ENCODE measurements around the gene SULT4A1. TPM values are rescaled to one million over a fixed set of nuclear protein-coding genes. Genes with fewer than 3 reads are reported as not detected.

The SULT4A1 gene
- polyA plus RNA-seq, 3 donors: not detected

- Histone ChIP-seq H3K9me3 (replicated peaks in 1 of 2; ENCODE audit: control insufficient read depth in 1 of 2, insufficient read depth in 1 of 2, low read length in 2 of 2) (no peaks in the 10 kb centered on the region), H3K4me2 (replicated peaks; ENCODE audit: extremely low read depth, low read length, poor library complexity, severe bottlenecking) (no peak overlapping the region), H3K4me1 (ENCODE audit: control insufficient read depth in 1 of 2, insufficient read depth in 2 of 2, low read length in 2 of 2) (no peaks in the 10 kb centered on the region), H3K27ac (ENCODE audit: low read depth in 1 of 2, low read length in 2 of 2) (no peak overlapping the region), H2AFZ (ENCODE audit: insufficient read depth, low read depth, low read length, poor library complexity, severe bottlenecking) (no peak overlapping the region), H4K20me1 (ENCODE audit: insufficient read depth, low read length) (no peaks in the 10 kb centered on the region), H3K36me3 (replicated peaks in 1 of 2; ENCODE audit: control insufficient read depth in 1 of 2, insufficient read depth in 2 of 2, low read length in 2 of 2) (no peaks in the 10 kb centered on the region), H3K27me3 (ENCODE audit: control insufficient read depth in 2 of 2, insufficient read depth in 2 of 2, low read length in 2 of 2) (no peaks in the 10 kb centered on the region), H3K79me2 (ENCODE audit: insufficient read depth, low read length) (no peaks in the 10 kb centered on the region), H3K9ac (ENCODE audit: insufficient read depth, low read length, poor library complexity, severe bottlenecking) (no peak overlapping the region), H3K4me3 (replicated peaks in 1 of 3; ENCODE audit: low read depth in 2 of 3, low read length in 3 of 3) (no peak overlapping the region)
- WGBS (ENCODE audit: insufficient coverage): 94% methylated on average over 11 of the region's 12 CpGs
- Mint-ChIP-seq H3K36me3 (no peaks in the 10 kb centered on the region), H3K4me3 (no peak overlapping the region), H3K27me3 (ENCODE audit: low read depth in 3 of 3) (peaks cover 4 to 20% (median 8%) of the 10 kb centered on the region in 3 donors), H3K9me3 (peaks cover 0 to 2% (median 0%) of the 10 kb centered on the region in 7 donors), H3K27ac (no peak overlapping the region), H3K4me1 (no peaks in the 10 kb centered on the region)
- intact Hi-C loops (cut with micrococcal nuclease): no loop called here
- TF ChIP-seq, protein P1, sequence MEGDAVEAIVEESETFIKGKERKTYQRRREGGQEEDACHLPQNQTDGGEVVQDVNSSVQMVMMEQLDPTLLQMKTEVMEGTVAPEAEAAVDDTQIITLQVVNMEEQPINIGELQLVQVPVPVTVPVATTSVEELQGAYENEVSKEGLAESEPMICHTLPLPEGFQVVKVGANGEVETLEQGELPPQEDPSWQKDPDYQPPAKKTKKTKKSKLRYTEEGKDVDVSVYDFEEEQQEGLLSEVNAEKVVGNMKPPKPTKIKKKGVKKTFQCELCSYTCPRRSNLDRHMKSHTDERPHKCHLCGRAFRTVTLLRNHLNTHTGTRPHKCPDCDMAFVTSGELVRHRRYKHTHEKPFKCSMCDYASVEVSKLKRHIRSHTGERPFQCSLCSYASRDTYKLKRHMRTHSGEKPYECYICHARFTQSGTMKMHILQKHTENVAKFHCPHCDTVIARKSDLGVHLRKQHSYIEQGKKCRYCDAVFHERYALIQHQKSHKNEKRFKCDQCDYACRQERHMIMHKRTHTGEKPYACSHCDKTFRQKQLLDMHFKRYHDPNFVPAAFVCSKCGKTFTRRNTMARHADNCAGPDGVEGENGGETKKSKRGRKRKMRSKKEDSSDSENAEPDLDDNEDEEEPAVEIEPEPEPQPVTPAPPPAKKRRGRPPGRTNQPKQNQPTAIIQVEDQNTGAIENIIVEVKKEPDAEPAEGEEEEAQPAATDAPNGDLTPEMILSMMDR (IDR thresholded peaks at IDR 0.05): no peak
- DNase-seq: no peak
These were observed 31.3 kb downstream of the SULT4A1 start for GRCh38 chr22:43830931-43831560.

DNA sequence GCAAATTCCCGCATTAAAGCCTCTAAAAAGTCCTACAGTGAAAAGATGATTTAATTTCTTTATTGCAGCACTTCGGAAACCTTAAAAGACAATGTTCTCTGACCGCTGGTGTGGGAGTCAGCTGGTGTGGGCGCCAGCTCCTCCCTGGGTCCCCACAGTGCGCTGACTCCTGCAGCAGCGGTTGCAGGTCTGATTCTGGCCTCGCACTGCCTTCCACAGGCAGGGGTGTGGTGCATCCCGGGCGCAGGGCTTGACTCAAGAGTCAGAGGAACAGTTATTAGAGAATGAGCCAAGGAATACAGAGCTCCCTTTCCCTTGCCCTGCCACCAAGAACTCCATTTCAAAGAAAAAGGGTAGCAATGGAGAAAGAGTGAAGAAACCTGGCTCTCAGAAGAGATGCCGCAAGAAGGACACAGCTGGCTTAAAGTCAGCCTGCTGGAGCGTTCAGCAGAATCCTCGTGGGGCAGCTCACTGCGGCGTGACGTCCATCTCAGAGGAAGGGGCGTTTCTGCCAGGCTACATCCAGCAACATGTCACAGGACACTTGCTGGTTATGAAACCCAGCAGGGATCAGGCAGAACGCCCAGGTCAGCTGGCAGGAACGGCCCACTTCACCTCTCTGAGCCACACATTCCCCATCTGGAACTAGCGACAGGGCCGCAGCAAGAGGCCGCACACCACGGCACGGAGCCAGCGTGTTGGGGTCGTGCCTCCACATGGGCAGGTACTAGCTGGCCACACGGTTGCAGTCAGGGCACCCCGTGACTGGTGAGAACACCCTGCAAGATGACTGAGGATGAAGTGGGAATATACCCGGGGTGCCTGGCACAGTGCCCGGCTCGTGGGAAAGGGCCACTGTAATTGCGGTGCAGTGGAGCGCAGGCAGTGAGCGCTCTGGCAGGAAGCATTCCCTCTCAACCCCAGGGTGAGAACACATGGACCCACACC lies 32.1 kb downstream of the SULT4A1 start:
- H3K36me3 ChIP-seq (replicated peaks in 1 of 2; ENCODE audit: control insufficient read depth in 1 of 2, insufficient read depth in 2 of 2, low read length in 2 of 2): no peaks in the 10 kb centered on the region

More for the DNA sequence above, 32.1 kb downstream of the SULT4A1 start:
- H2AFZ ChIP-seq (ENCODE audit: insufficient read depth, low read depth, low read length, poor library complexity, severe bottlenecking): no peak overlapping the region
- no peaks in the 10 kb centered on the region for H3K4me1 ChIP-seq (ENCODE audit: control insufficient read depth in 1 of 2, insufficient read depth in 2 of 2, low read length in 2 of 2)
- H3K27ac Mint-ChIP-seq: no peak overlapping the region
- DNase-seq: no peak
- TF ChIP-seq, protein P1 (IDR thresholded peaks at IDR 0.05): no peak
- no peaks in the 10 kb centered on the region for H3K9me3 ChIP-seq (replicated peaks in 1 of 2; ENCODE audit: control insufficient read depth in 1 of 2, insufficient read depth in 1 of 2, low read length in 2 of 2)
- no peak overlapping the region for H3K4me3 ChIP-seq (replicated peaks in 1 of 3; ENCODE audit: low read depth in 2 of 3, low read length in 3 of 3)
- H3K4me1 Mint-ChIP-seq: no peaks in the 10 kb centered on the region
- H3K4me3 Mint-ChIP-seq: no peak overlapping the region
- no peaks in the 10 kb centered on the region for H3K36me3 Mint-ChIP-seq
- 91% methylated on average over 21 of the region's 33 CpGs for WGBS (ENCODE audit: insufficient coverage)
- no peak overlapping the region for H3K9ac ChIP-seq (ENCODE audit: insufficient read depth, low read length, poor library complexity, severe bottlenecking)
- intact Hi-C loops (cut with micrococcal nuclease): no loop called here
- H3K9me3 Mint-ChIP-seq: peaks cover 0 to 2% (median 0%) of the 10 kb centered on the region in 7 donors
- no peaks in the 10 kb centered on the region for H3K79me2 ChIP-seq (ENCODE audit: insufficient read depth, low read length)
- H4K20me1 ChIP-seq (ENCODE audit: insufficient read depth, low read length): no peaks in the 10 kb centered on the region
- peaks cover 4 to 18% (median 6%) of the 10 kb centered on the region in 3 donors for H3K27me3 Mint-ChIP-seq (ENCODE audit: low read depth in 3 of 3)
- no peak overlapping the region for H3K27ac ChIP-seq (ENCODE audit: low read depth in 1 of 2, low read length in 2 of 2)
- H3K4me2 ChIP-seq (replicated peaks; ENCODE audit: extremely low read depth, low read length, poor library complexity, severe bottlenecking): no peak overlapping the region
- no peaks in the 10 kb centered on the region for H3K27me3 ChIP-seq (ENCODE audit: control insufficient read depth in 2 of 2, insufficient read depth in 2 of 2, low read length in 2 of 2)
